Left colon (tissue), 2 donors: ENCODE results near the gene HCCS. TPM values are rescaled to one million over a fixed set of nuclear protein-coding genes. Genes with fewer than 3 reads are reported as not detected.
"Not testable (repeated sequence)": the region's sequence is repeated elsewhere in the genome, so short reads cannot be mapped to it uniquely, and the experiment has no call there.

Source experiments
- ATAC-seq: fragments of 200-7000 bp; cut with Tn5 transposase; one replicate; pipeline ENCODE4 v1.9.1; 2020; ENCODE audit warnings: mild to moderate bottlenecking, moderate library complexity
- DNase-seq, 2 donors: peaks; one replicate each; pipeline ENCODE4 v3.0.0-alpha.2; 2020
- intact Hi-C, 2 donors: fragments of 100-400 bp; cut with DNase I in 1 of 2; cut with micrococcal nuclease in 1 of 2; formaldehyde crosslinking; loops; one replicate each; pipeline versions ENCODE4 v1.11.2 to v1.14.0; 2022; cut with DNase I, micrococcal nuclease
- total RNA-seq, 2 donors: library from RNA; stranded (reverse); fragmentation: NEBNext Ultra II Directional; extraction: Animal tissue kit (Norgen Biotek cat#: 25700); gene quantifications; one replicate each; pipeline ENCODE4 v1.2.1, GENCODE V29; 2021
- donor health status: DM: no; HTN: no; CAD: no.
- donor health status: DM: yes; HTN: yes; CAD: no.

HCCS gene
- total RNA-seq, 2 donors from 2014 or later = 40.8 to 43.6 TPM

- intact Hi-C loops = no loop called here
- DNase-seq = no peak
- ATAC-seq = peak; percentile 31
Measured at GRCh38 chrX:11113731-11114130, 2.6 kb downstream of the HCCS start.

GRCh38 chrX:11117745-11118144 is 6.6 kb downstream of the HCCS start:
- intact Hi-C loops = no loop called here
- DNase-seq (no peak), ATAC-seq (no peak)

- intact Hi-C loops = no loop called here
- ATAC-seq (no peak), DNase-seq (no peak)
Measured at GRCh38 chrX:11119313-11119943, 8.3 kb downstream of the HCCS start.

GRCh38 chrX:11123087-11123486 is 12.0 kb downstream of the HCCS start:
- ATAC-seq, DNase-seq, intact Hi-C loops: not testable (repeated sequence)

GRCh38 chrX:11124112-11124511 is 13.0 kb downstream of the HCCS start:
- intact Hi-C loops = no loop called here
- DNase-seq = no peak
- peak; percentile 90 for ATAC-seq

GRCh38 chrX:11125060-11125459 is 13.9 kb downstream of the HCCS start:
- ATAC-seq (peak; percentile 68), DNase-seq (no peak)
- intact Hi-C loops = no loop called here

- DNase-seq (no peak), ATAC-seq (no peak)
- intact Hi-C loops = no loop called here
Measured at GRCh38 chrX:11129534-11130105, 18.5 kb downstream of the HCCS start.

GRCh38 chrX:11130136-11130535 is 19.0 kb downstream of the HCCS start:
- DNase-seq = no peak
- ATAC-seq = peak; percentile 96
- intact Hi-C loops = no loop called here

- ATAC-seq = no peak
- intact Hi-C loops = no loop called here
Measured at GRCh38 chrX:11131146-11131545, 20.0 kb downstream of the HCCS start.

GRCh38 chrX:11135564-11136185 is 24.5 kb downstream of the HCCS start:
- DNase-seq (no peak), ATAC-seq (peak; percentile 45)
- intact Hi-C loops = no loop called here

More at GRCh38 chrX:11131146-11131545, 20.0 kb downstream of the HCCS start:
- no peak for DNase-seq

GRCh38 chrX:11137543-11138139 is 26.5 kb downstream of the HCCS start:
- ATAC-seq = peak; percentile 28
- no peak for DNase-seq
- intact Hi-C loops = no loop called here

- DNase-seq (peak in 1 of 2 donors; percentile 9), ATAC-seq (no peak)
- intact Hi-C loops = no loop called here
Measured at GRCh38 chrX:11138498-11139390, 27.6 kb downstream of the HCCS start.

GRCh38 chrX:11143931-11144678 is 33.0 kb downstream of the HCCS start:
- DNase-seq (peak; percentile 45 to 56), ATAC-seq (peak; percentile 87)
- intact Hi-C loops = loop anchor here in 1 of 2 donors (5.0 to 10.0 kb wide), 2 partner anchors 388 to 631 kb away; no protein-coding TSS in a partner anchor

GRCh38 chrX:11146411-11146810 is 35.3 kb downstream of the HCCS start:
- intact Hi-C loops = loop anchor here in 1 of 2 donors (10.0 kb wide), 1 partner anchor 628 kb away; no protein-coding TSS in a partner anchor
- peak; percentile 84 for ATAC-seq
- DNase-seq = no peak

- ATAC-seq = no peak
Measured at GRCh38 chrX:11148401-11148800, 37.3 kb downstream of the HCCS start.

GRCh38 chrX:11151799-11152559 is 40.8 kb downstream of the HCCS start:
- ATAC-seq (peak; percentile 95), DNase-seq (no peak)
- intact Hi-C loops = no loop called here

More at GRCh38 chrX:11148401-11148800, 37.3 kb downstream of the HCCS start:
- no peak for DNase-seq
- intact Hi-C loops = loop anchor here in 1 of 2 donors (10.0 kb wide), 1 partner anchor 626 kb away; no protein-coding TSS in a partner anchor

- intact Hi-C loops = no loop called here
- ATAC-seq = no peak
Measured at GRCh38 chrX:11159149-11159548, 48.0 kb downstream of the HCCS start.

More at GRCh38 chrX:11159149-11159548, 48.0 kb downstream of the HCCS start:
- DNase-seq = no peak
